T47D (cell line): ENCODE results near the gene ATG7.

Source experiments
- DNase-seq, 2 experiments: peaks; one replicate each; pipeline versions ENCODE4 v3.0.0 to v3.0.0-alpha.2; 2011 to 2012; ENCODE audit warnings: low read depth in 1 of 2, low spot score in 1 of 2
- JUND ChIP-seq: IDR thresholded peaks from 2 replicates; pipeline ENCODE4 v1.6.1; 2012; ENCODE audit warnings: low read depth
- in situ Hi-C: cut with HindIII; loops from 2 replicates; pipeline ENCODE4 v1.10.0; 2016; ENCODE audit warnings: low sequenced_read_pairs, low pct_unique_long_range_greater_than_20kb

ATG7 gene

GRCh38 chr3:11351451-11351850 is 79.3 kb downstream of the ATG7 start:
- in situ Hi-C loops, result no loop called here
- no peak for DNase-seq
- TF ChIP-seq JUND, result no peak

DNA sequence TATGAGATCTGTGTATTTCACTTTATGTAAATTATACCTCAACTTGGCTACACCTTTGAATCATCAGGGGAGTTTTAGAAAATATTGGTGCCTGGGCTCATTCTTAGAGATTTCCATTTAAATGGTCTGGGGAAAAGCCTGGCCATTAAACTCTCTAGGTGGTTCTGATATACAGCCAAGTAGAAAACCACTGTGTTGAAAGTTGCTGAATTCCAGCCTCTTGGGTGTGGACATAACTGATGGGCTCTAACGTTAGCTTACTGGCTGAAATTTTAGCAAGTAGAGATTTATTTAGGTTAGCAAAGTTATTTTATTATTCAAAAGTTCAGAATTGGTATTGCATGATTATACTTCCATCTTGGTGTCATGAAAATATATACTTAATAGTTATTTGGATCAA is 84.1 kb downstream of the ATG7 start:
- no peak for DNase-seq
- in situ Hi-C loops, result no loop called here
- no peak for TF ChIP-seq JUND

- no peak for DNase-seq
- in situ Hi-C loops, result no loop called here
- TF ChIP-seq JUND, result no peak
These were observed 90.4 kb downstream of the ATG7 start for GRCh38 chr3:11362600-11362999.

DNA sequence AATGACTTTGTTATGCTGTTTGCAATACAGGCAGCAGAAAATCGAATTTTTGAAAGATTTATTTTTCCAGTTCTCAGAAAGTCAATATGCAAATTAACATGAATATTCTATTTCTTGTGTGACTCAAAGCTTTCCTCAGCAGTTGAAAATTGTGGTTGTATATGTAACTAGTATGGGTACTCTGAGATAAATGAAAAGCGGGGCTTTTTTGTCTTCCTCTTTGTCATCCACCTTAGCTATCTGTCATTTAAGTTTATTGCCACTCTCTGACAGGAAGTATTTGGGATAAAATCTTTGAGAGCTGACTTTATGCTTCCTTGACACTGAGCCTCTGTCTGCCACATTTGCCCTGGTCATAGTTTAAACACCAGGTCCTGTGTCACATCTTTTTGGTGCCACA is 91.5 kb downstream of the ATG7 start:
- no peak for DNase-seq
- in situ Hi-C loops, result no loop called here
- no peak for TF ChIP-seq JUND

GRCh38 chr3:11364181-11364580 is 92.0 kb downstream of the ATG7 start:
- no peak for DNase-seq
- in situ Hi-C loops, result no loop called here
- TF ChIP-seq JUND, result no peak

GRCh38 chr3:11367143-11367693 is 95.0 kb downstream of the ATG7 start:
- in situ Hi-C loops, result no loop called here
- DNase-seq, result peak; percentile 42 to 62
- no peak for TF ChIP-seq JUND

- DNase-seq, result no peak
- TF ChIP-seq JUND, result no peak
- in situ Hi-C loops, result no loop called here
These were observed 98.0 kb downstream of the ATG7 start for GRCh38 chr3:11370191-11370590.

DNA sequence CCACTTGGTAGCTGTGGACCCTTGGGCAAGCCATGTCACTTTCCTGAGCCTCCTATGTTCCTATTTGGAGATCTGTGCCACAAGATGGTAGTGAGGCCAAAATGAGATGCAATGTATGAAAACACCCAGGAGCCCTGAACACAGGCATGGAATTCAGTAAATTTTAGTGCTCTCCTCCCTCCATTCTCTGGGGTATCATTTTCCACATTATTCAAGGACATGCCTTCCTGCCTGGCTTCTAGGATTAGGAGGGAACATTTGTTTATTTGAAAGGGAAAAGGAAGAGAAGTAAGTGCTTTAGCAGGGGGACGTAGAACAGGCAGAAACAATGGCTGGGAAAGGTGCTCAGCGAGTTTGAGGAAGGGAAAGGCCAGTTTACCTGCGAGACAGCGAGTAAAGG is 98.8 kb downstream of the ATG7 start:
- in situ Hi-C loops, result no loop called here
- DNase-seq, result no peak
- no peak for TF ChIP-seq JUND

DNA sequence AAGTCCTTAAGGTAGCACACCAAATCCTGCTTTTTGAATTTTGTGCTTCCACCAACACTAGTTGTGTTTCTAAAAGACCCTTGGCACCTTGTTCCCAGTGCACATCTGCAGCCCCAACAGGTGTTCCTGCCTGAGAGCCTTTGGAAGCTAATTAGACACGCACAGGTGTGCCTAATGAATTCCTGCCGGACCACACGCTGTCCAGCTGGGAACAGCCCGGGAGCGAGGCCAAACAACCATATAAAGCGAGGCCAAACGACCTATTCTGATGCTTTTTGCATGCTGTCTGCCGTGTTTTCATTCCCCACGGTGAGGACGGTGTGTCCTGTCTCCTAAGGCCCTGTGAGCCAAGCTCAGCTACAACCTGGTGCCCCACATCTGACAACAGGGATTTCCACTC is 99.5 kb downstream of the ATG7 start:
- no peak for TF ChIP-seq JUND
- in situ Hi-C loops, result no loop called here
- no peak for DNase-seq

DNA sequence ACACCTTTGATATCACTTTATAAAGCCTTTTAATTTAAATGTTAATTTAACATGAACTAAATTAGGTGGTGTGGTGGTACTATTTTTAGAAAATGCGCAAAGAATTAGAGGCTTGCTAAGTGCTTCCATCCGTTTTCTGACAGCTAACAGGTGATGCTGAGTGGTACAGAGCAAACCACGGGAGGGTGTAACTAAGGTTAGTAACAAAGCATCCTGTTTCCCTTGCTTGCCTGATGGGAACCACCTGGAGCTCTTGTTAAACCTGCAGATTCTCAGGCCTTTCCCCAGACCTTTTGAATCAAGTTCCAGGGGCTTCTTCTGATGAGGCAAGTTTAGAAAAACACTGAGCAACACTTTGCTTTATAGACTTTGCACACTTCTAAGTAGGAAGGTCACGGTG is 101.0 kb downstream of the ATG7 start:
- DNase-seq, result no peak
- TF ChIP-seq JUND, result no peak
- in situ Hi-C loops, result no loop called here

- DNase-seq, result no peak
These were observed 101.5 kb downstream of the ATG7 start for GRCh38 chr3:11373654-11374053.

GRCh38 chr3:11375333-11376088 is 103.3 kb downstream of the ATG7 start:
- in situ Hi-C loops, result no loop called here
- no peak for TF ChIP-seq JUND
- DNase-seq, result no peak

More at GRCh38 chr3:11373654-11374053, 101.5 kb downstream of the ATG7 start:
- in situ Hi-C loops, result no loop called here
- TF ChIP-seq JUND, result no peak

DNA sequence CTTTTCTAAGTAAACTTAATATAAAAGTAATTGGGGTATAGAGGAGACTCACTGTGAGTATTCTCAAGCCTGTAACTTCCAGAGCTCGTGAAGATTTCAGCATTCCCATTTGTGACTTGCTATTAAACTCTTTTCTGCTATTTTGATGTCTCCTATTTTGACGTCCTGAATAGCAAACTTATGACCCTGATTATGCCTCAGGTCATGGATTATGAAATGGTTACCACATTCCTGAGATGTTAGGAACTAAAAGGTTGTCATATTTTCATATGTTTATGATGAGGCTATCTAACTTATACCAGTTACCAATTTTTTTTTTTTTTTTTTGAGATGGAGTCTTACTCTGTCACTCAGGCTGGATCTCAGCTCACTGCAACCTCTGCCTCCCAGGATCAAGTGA is 105.5 kb downstream of the ATG7 start:
- TF ChIP-seq JUND, result no peak
- no peak for DNase-seq
- in situ Hi-C loops, result no loop called here
